Tibial nerve (tissue), 3 donors: Measurements from ENCODE around the gene HEPN1.

ENCODE experiments used
- CTCF ChIP-seq, 5 experiments: fragments of 200-600 bp in 3 of 5; fragments of 450-650 bp in 2 of 5; sonication (generic) in 3 of 5; IDR thresholded peaks; one replicate each; pipeline ENCODE4 v1.5.1; 2016 to 2019; ENCODE audit warnings: antibody characterized with exemption in 5 of 5, mild to moderate bottlenecking in 3 of 5, moderate library complexity in 2 of 5
- POLR2A ChIP-seq, 2 donors: fragments of 450-650 bp; IDR thresholded peaks; one replicate each; pipeline ENCODE4 v1.6.1; 2017; ENCODE audit warnings: antibody characterized with exemption in 2 of 2, mild to moderate bottlenecking in 2 of 2, moderate library complexity in 2 of 2

DNA sequence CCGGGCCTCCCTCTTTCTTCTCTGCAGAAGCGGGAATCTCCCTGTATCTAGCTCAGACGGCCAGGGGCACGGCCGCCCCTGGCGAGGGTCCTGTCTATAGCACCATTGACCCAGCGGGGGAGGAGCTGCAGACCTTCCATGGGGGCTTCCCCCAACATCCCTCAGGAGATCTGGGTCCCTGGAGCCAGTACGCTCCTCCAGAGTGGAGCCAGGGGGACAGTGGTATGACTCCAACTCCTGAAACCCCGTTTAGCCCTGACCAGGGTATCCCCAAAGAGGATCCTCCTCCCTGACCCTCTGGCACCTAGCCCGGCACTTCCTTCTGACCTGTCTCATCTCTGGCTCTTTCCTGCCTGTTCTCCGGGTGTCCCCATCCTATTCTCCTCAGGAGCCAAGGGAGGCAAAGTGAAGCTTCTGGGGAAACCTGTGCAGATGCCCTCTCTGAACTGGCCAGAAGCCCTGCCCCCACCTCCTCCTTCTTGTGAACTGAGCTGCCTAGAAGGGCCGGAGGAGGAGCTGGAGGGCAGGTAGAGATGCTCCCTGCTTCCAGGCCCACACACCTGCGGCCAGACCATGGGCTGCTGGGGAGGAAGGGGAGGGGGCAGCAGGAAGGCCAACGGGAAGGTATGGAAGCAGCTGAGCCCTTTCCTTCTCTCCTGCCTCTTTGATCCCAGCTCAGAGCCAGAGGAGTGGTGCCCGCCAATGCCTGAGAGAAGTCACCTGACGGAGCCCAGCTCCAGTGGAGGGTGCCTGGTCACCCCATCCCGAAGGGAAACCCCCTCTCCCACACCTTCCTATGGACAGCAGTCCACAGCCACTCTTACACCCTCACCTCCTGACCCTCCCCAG lies 40.9 kb upstream of the HEPN1 start:
- TF ChIP-seq POLR2A (IDR thresholded peaks at IDR 0.05) (no peak), CTCF (IDR thresholded peaks at IDR 0.05) (no peak)
